Endothelial cell of umbilical vein (primary cell): Measurements from ENCODE around the gene KAT6B. TPM values are rescaled to one million over a fixed set of nuclear protein-coding genes. Genes with fewer than 3 reads are reported as not detected.

ENCODE experiments used
- BruUV-seq: library from RNA; stranded (reverse); fragments of 400-500 nt; replicated peaks from 2 replicates; lab custom pipeline; 2021; lab: Mats Ljungman, UMichigan
- CTCF ChIA-PET: fragments of 300-600, 350-600 bp; sonication (Branson Sonifier 250); formaldehyde crosslinking; loops from one replicate; lab custom pipeline; 2021; ENCODE audit warnings: antibody characterized with exemption, inconsistent platforms; lab: Charles Lee
- POLR2A ChIA-PET: fragments of 300-600, 350-600 bp; sonication (Branson Sonifier 250); formaldehyde crosslinking; loops from one replicate; lab custom pipeline; 2021; ENCODE audit warnings: antibody characterized with exemption, inconsistent platforms; lab: Charles Lee
- DNase-seq: peaks from one replicate; pipeline ENCODE4 v3.0.0-alpha.2; 2011; ENCODE audit warnings: low read depth, low spot score
- FAIRE-seq: peaks from 2 replicates; lab custom pipeline; 2011; peaks lifted over from hg19 to GRCh38; lab: Jason Lieb, UNC
- H2AFZ ChIP-seq: 2 replicates; pipeline ENCODE4 v1.6.0; 2012; ENCODE audit warnings: low read depth, low read length, control low read depth, inconsistent platforms
- H3K27ac ChIP-seq: 2 replicates; pipeline ENCODE4 v1.5.1; 2011; ENCODE audit warnings: low read depth, mild to moderate bottlenecking, control low read depth, low read length, moderate library complexity; ENCODE audit not compliant: insufficient read depth
- H3K27me3 ChIP-seq, 2 experiments: 2 replicates each; pipeline versions ENCODE4 v1.6.0 to v1.6.1; 2011; ENCODE audit warnings: low read length in 2 of 2, mixed read lengths in 1 of 2; ENCODE audit not compliant: control insufficient read depth in 2 of 2, insufficient read depth in 2 of 2
- H3K36me3 ChIP-seq, 2 experiments: 2 replicates in 1 of 2; 3 replicates in 1 of 2; pipeline ENCODE4 v1.5.1; 2011; ENCODE audit warnings: low read length in 2 of 2, mild to moderate bottlenecking in 1 of 2, moderate library complexity in 1 of 2; ENCODE audit not compliant: control insufficient read depth in 2 of 2, insufficient read depth in 2 of 2; ENCODE audit errors: extremely low read depth in 1 of 2
- H3K4me1 ChIP-seq: 3 replicates; pipeline ENCODE4 v1.5.1; 2011; ENCODE audit warnings: mild to moderate bottlenecking, low read length; ENCODE audit not compliant: control insufficient read depth, insufficient read depth; ENCODE audit errors: extremely low read depth
- H3K4me2 ChIP-seq: 2 replicates; pipeline ENCODE4 v1.6.1; 2011; ENCODE audit warnings: low read length, control low read depth, mixed read lengths; ENCODE audit not compliant: insufficient read depth
- H3K4me3 ChIP-seq, 3 experiments: fragments of 200-600 bp in 1 of 3; sonication (generic), shearing (Covaris generic) in 1 of 3; replicated peaks in 1 of 3; 2 replicates each; pipeline ENCODE4 v1.5.1; 2011 to 2016; ENCODE audit warnings: control low read depth in 3 of 3, low read length in 3 of 3, mild to moderate bottlenecking in 2 of 3, inconsistent platforms in 1 of 3, low read depth in 1 of 3, moderate library complexity in 1 of 3; ENCODE audit not compliant: insufficient read depth in 1 of 3
- H3K79me2 ChIP-seq: 2 replicates; pipeline ENCODE4 v1.6.0; 2012; ENCODE audit warnings: low read length, inconsistent platforms; ENCODE audit not compliant: control insufficient read depth, insufficient read depth
- H3K9ac ChIP-seq: replicated peaks from 2 replicates; pipeline ENCODE3; 2011; ENCODE audit warnings: low read length, control low read depth; ENCODE audit not compliant: insufficient read depth; ENCODE audit errors: extremely low read depth
- H3K9me1 ChIP-seq: replicated peaks from 3 replicates; pipeline ENCODE4 v1.6.0; 2011; ENCODE audit warnings: mild to moderate bottlenecking, low read length; ENCODE audit not compliant: control insufficient read depth, insufficient read depth; ENCODE audit errors: extremely low read depth
- H3K9me3 ChIP-seq: replicated peaks from 2 replicates; pipeline ENCODE4 v1.5.1; 2012; ENCODE audit warnings: low read length, inconsistent platforms; ENCODE audit not compliant: control insufficient read depth, insufficient read depth
- H4K20me1 ChIP-seq: replicated peaks from 2 replicates; pipeline ENCODE3; 2011; ENCODE audit warnings: mild to moderate bottlenecking, low read length; ENCODE audit not compliant: control insufficient read depth, insufficient read depth; ENCODE audit errors: extremely low read depth
- CTCF ChIP-seq, 2 donors: IDR thresholded peaks; 1 replicate in 1 of 2; 2 replicates in 1 of 2; pipeline ENCODE4 v1.5.1; 2011; ENCODE audit warnings: low read length in 2 of 2, mild to moderate bottlenecking in 2 of 2, moderate library complexity in 2 of 2, control low read depth in 1 of 2, inconsistent platforms in 1 of 2, low read depth in 1 of 2; ENCODE audit not compliant: insufficient read depth in 1 of 2; ENCODE audit errors: extremely low read depth in 1 of 2
- EZH2 ChIP-seq: IDR thresholded peaks from 2 replicates; pipeline ENCODE4 v1.6.1; 2012; ENCODE audit warnings: borderline replicate concordance, low read depth, mild to moderate bottlenecking, moderate library complexity, low read length, inconsistent platforms; ENCODE audit not compliant: severe bottlenecking
- FOS ChIP-seq: IDR thresholded peaks from 2 replicates; pipeline ENCODE4 v1.6.1; 2011; ENCODE audit warnings: mild to moderate bottlenecking, low read length, moderate library complexity, borderline replicate concordance; ENCODE audit not compliant: insufficient read depth
- GATA2 ChIP-seq: IDR thresholded peaks from 2 replicates; pipeline ENCODE4 v1.7.0; 2011; ENCODE audit warnings: low read depth, mild to moderate bottlenecking, moderate library complexity, mixed read lengths, low read length; ENCODE audit not compliant: insufficient read length, insufficient read depth
- JUN ChIP-seq: IDR thresholded peaks from 2 replicates; pipeline ENCODE4 v1.6.1; 2011; ENCODE audit warnings: borderline replicate concordance, low read depth; ENCODE audit not compliant: insufficient read length, insufficient read depth
- MYC ChIP-seq: IDR thresholded peaks from one replicate; pipeline ENCODE4 v1.6.1; 2011; ENCODE audit warnings: mild to moderate bottlenecking, low read depth, low read length
- POLR2A ChIP-seq: IDR thresholded peaks from 2 replicates; pipeline ENCODE4 v1.6.1; 2012; ENCODE audit warnings: low read depth, mild to moderate bottlenecking, control low read depth, low read length
- POLR2AphosphoS5 ChIP-seq: IDR thresholded peaks from 2 replicates; pipeline ENCODE4 v1.6.1; 2012; ENCODE audit warnings: low read depth, mild to moderate bottlenecking, control low read depth, low read length, moderate library complexity; ENCODE audit not compliant: insufficient read depth
- dilution Hi-C: fragments of 300-500 bp; cut with MboI; formaldehyde crosslinking; loops from one replicate; pipeline ENCODE4 v1.15.0; 2019; ENCODE audit warnings: low sequenced_read_pairs; ENCODE audit not compliant: extremely low pct_ligation_motif_present
- intact Hi-C: fragments of 100-400 bp; cut with micrococcal nuclease; formaldehyde crosslinking; loops from one replicate; pipeline ENCODE4 v1.10.0; 2022
- polyA plus RNA-seq, 4 experiments: library from polyadenylated mRNA; depleted of rRNA in 3 of 4; stranded (reverse) in 3 of 4; unstranded in 1 of 4; fragments of >200 nt; gene quantifications; 2 replicates each; pipeline versions ENCODE4 v1.2.1 to v1.2.3, GENCODE V29; 2011 to 2012; ENCODE audit warnings: missing spikeins in 1 of 4
- total RNA-seq: library from RNA; stranded (reverse); gene quantifications from 2 replicates; pipeline ENCODE4 v1.2.3, GENCODE V29; 2021

The KAT6B gene
- total and polyA plus RNA-seq, 2 donors (not counting 3 experiments of a cell fraction or from before 2014, with no cell fraction given): 4.5 to 17.0 TPM

GRCh38 chr10:74822521-74823089 is 3.8 kb upstream of the KAT6B start:
- no peak for DNase-seq
- Histone ChIP-seq H4K20me1 (no peaks in the 10 kb centered on the region), H3K9me3 (no peaks in the 10 kb centered on the region), H3K4me1 (no peaks in the 10 kb centered on the region), H3K4me3 (no peak overlapping the region), H3K9ac (no peak overlapping the region), H3K79me2 (no peaks in the 10 kb centered on the region), H3K4me2 (no peak overlapping the region), H3K27ac (no peak overlapping the region), H3K36me3 (no peaks in the 10 kb centered on the region), H2AFZ (no peak overlapping the region), H3K27me3 (no peaks in the 10 kb centered on the region), H3K9me1 (no peaks in the 10 kb centered on the region)
- dilution Hi-C loops (no loop called here), intact Hi-C loops (no loop called here)
- TF ChIP-seq CTCF (IDR thresholded peaks at IDR 0.05; ENCODE audit: extremely low read depth in 1 of 2, insufficient read depth in 1 of 2, low read depth in 1 of 2, low read length in 2 of 2) (no peak), POLR2AphosphoS5 (no peak), JUN (no peak), MYC (no peak), FOS (no peak)
- BruUV-seq: no TSS peak
- peak; percentile 21 for FAIRE-seq
- ChIA-PET POLR2A (no interaction called here), CTCF (no interaction called here)

GRCh38 chr10:74823791-74824183 is 2.6 kb upstream of the KAT6B start:
- dilution Hi-C loops (no loop called here), intact Hi-C loops (no loop called here)
- FAIRE-seq (no peak), DNase-seq (peak; percentile 12)
- Histone ChIP-seq H3K27me3 (no peaks in the 10 kb centered on the region), H3K4me2 (no peak overlapping the region), H3K9me1 (no peaks in the 10 kb centered on the region), H3K79me2 (peaks cover 2% of the 10 kb centered on the region), H3K36me3 (no peaks in the 10 kb centered on the region), H3K4me1 (no peaks in the 10 kb centered on the region), H3K27ac (no peak overlapping the region), H3K9me3 (no peaks in the 10 kb centered on the region), H4K20me1 (no peaks in the 10 kb centered on the region), H2AFZ (no peak overlapping the region), H3K4me3 (no peak overlapping the region), H3K9ac (no peak overlapping the region)
- TF ChIP-seq EZH2 (no peak), POLR2AphosphoS5 (no peak), POLR2A (no peak), GATA2 (no peak)
- ChIA-PET CTCF (interaction anchor here (2.0 kb wide), 1 partner anchor 85 kb away, joined by 6 read pairs; no protein-coding TSS in a partner anchor), POLR2A (no interaction called here)
- no TSS peak for BruUV-seq
